HepG2 (cell line): ENCODE results near the gene ZCCHC8. TPM values are rescaled to one million over a fixed set of nuclear protein-coding genes. Genes with fewer than 3 reads are reported as not detected.

Source experiments
- CBX5 ChIP-seq: sonication (generic); formaldehyde crosslinking; IDR thresholded peaks from 2 replicates; pipeline ENCODE4 v1.4.0; 2020; ENCODE audit warnings: missing genetic modification reagents, borderline replicate concordance
- EZH2 ChIP-seq: conservative IDR thresholded peaks from 2 replicates; pipeline ENCODE4 v1.6.1; 2012; ENCODE audit warnings: mild to moderate bottlenecking, low read depth, low read length, moderate library complexity
- HMG20A ChIP-seq: IDR thresholded peaks from 2 replicates; pipeline ENCODE4 v1.6.1; 2016; ENCODE audit warnings: borderline replicate concordance
- HNF1B ChIP-seq: sonication (generic); formaldehyde crosslinking; IDR thresholded peaks from 2 replicates; pipeline ENCODE4 v1.5.1; 2020; ENCODE audit warnings: mild to moderate bottlenecking, moderate library complexity, missing genetic modification reagents
- MAX ChIP-seq: IDR thresholded peaks from 2 replicates; pipeline ENCODE4 v1.6.1; 2012; ENCODE audit warnings: inconsistent platforms
- MLX ChIP-seq: IDR thresholded peaks from 2 replicates; pipeline ENCODE4 v1.6.1; 2016
- NPAS2 ChIP-seq: sonication (generic); formaldehyde crosslinking; IDR thresholded peaks from 2 replicates; pipeline ENCODE4 v1.8.0; 2022; ENCODE audit warnings: mild to moderate bottlenecking, missing genetic modification reagents, borderline replicate concordance
- SALL1 ChIP-seq: sonication (generic); formaldehyde crosslinking; IDR thresholded peaks from 2 replicates; pipeline ENCODE4 v1.8.0; 2022; ENCODE audit warnings: mild to moderate bottlenecking, missing genetic modification reagents
- SNAPC2 ChIP-seq: sonication (generic); formaldehyde crosslinking; IDR thresholded peaks from 2 replicates; pipeline ENCODE4 v1.8.1; 2022; ENCODE audit warnings: mild to moderate bottlenecking, missing genetic modification reagents
- XBP1 ChIP-seq: sonication (generic); formaldehyde crosslinking; IDR thresholded peaks from 2 replicates; pipeline ENCODE4 v1.5.0; 2020; ENCODE audit warnings: missing genetic modification reagents
- ZNF407 ChIP-seq: sonication (generic); formaldehyde crosslinking; IDR thresholded peaks from one replicate; pipeline ENCODE4 v1.5.1; 2020; ENCODE audit warnings: mild to moderate bottlenecking, missing genetic modification reagents; ENCODE audit errors: not compliant biosample characterization
- polyA plus RNA-seq, 8 experiments: library from polyadenylated mRNA; depleted of rRNA in 3 of 8; stranded (reverse) in 7 of 8; unstranded in 1 of 8; fragments of >200 nt; fragmentation: Illumina TruSeq in 4 of 8; extraction: Trizol in 4 of 8; gene quantifications; 2 replicates each; pipeline versions ENCODE4 v1.2.1 to v1.2.3, GENCODE V29; 2011 to 2016; ENCODE audit warnings: low read depth in 4 of 8, missing spikeins in 1 of 8, mixed read lengths in 1 of 8; ENCODE audit not compliant: insufficient read depth in 1 of 8
- total RNA-seq, 5 experiments: library from RNA; depleted of rRNA; stranded (reverse); fragments of >200 nt; fragmentation: Illumina TruSeq; extraction: Trizol; gene quantifications; 2 replicates each; pipeline ENCODE4 v1.2.3, GENCODE V29; 2016; ENCODE audit warnings: low read depth in 1 of 5
- TF ChIP-seq, protein P1 (sequence below): sonication (generic); formaldehyde crosslinking; IDR thresholded peaks from 2 replicates; pipeline ENCODE4 v1.4.0; 2020; ENCODE audit warnings: missing genetic modification reagents, borderline replicate concordance

ZCCHC8 gene
- total and polyA plus RNA-seq, 2 of the 13 experiments (the other 11 are each of a cell fraction or from before 2014, with no cell fraction given) = 18.6 to 20.9 TPM

GRCh38 chr12:122499991-122500684 lies 594 bp downstream of the ZCCHC8 start (continued):
- TF ChIP-seq ZNF407 = no peak
- no peak for TF ChIP-seq NPAS2 (CRISPR knock-in tag)
- no peak for TF ChIP-seq CBX5 (CRISPR knock-in tag)
- TF ChIP-seq HMG20A (CRISPR knock-in tag) = no peak
- TF ChIP-seq MLX (CRISPR knock-in tag) = no peak
- TF ChIP-seq EZH2 = no peak
- TF ChIP-seq MAX = peak; percentile 38; the same call in 1 of the 2 replicates
- no peak for TF ChIP-seq SNAPC2 (CRISPR knock-in tag)
- TF ChIP-seq, protein P1, sequence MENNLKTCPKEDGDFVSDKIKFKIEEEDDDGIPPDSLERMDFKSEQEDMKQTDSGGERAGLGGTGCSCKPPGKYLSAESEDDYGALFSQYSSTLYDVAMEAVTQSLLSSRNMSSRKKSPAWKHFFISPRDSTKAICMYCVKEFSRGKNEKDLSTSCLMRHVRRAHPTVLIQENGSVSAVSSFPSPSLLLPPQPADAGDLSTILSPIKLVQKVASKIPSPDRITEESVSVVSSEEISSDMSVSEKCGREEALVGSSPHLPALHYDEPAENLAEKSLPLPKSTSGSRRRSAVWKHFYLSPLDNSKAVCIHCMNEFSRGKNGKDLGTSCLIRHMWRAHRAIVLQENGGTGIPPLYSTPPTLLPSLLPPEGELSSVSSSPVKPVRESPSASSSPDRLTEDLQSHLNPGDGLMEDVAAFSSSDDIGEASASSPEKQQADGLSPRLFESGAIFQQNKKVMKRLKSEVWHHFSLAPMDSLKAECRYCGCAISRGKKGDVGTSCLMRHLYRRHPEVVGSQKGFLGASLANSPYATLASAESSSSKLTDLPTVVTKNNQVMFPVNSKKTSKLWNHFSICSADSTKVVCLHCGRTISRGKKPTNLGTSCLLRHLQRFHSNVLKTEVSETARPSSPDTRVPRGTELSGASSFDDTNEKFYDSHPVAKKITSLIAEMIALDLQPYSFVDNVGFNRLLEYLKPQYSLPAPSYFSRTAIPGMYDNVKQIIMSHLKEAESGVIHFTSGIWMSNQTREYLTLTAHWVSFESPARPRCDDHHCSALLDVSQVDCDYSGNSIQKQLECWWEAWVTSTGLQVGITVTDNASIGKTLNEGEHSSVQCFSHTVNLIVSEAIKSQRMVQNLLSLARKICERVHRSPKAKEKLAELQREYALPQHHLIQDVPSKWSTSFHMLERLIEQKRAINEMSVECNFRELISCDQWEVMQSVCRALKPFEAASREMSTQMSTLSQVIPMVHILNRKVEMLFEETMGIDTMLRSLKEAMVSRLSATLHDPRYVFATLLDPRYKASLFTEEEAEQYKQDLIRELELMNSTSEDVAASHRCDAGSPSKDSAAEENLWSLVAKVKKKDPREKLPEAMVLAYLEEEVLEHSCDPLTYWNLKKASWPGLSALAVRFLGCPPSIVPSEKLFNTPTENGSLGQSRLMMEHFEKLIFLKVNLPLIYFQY (CRISPR knock-in tag) = no peak
- TF ChIP-seq XBP1 (CRISPR knock-in tag) = no peak
- TF ChIP-seq SALL1 (CRISPR knock-in tag) = no peak; the same call in 1 of the 2 replicates
- TF ChIP-seq HNF1B (CRISPR knock-in tag) = no peak
